K562 (cell line): Measurements from ENCODE around the gene KCNH2. TPM values are rescaled to one million over a fixed set of nuclear protein-coding genes. Genes with fewer than 3 reads are reported as not detected.

Source experiments
- ETV5 ChIP-seq: sonication (generic); formaldehyde crosslinking; IDR thresholded peaks from 2 replicates; pipeline ENCODE4 v1.4.0; 2020; ENCODE audit warnings: low read depth, mild to moderate bottlenecking, missing genetic modification reagents
- HMG20A ChIP-seq: fragments of 450-650 bp; formaldehyde crosslinking; conservative IDR thresholded peaks from 2 replicates; pipeline ENCODE4 v1.4.0; 2020; ENCODE audit warnings: mild to moderate bottlenecking, mixed read lengths
- MCM3 ChIP-seq: fragments of 450-650 bp; IDR thresholded peaks from 2 replicates; pipeline ENCODE4 v1.6.1; 2016
- MCM7 ChIP-seq, 2 experiments: fragments of 450-650 bp; IDR thresholded peaks; 2 replicates each; pipeline ENCODE4 v1.6.1; 2016 to 2018
- PREB ChIP-seq: sonication (generic); formaldehyde crosslinking; IDR thresholded peaks from 2 replicates; pipeline ENCODE4 v1.8.1; 2023; ENCODE audit warnings: mild to moderate bottlenecking, missing genetic modification reagents
- RREB1 ChIP-seq: fragments of 250-450 bp; sonication (Bioruptor Pico); IDR thresholded peaks from 2 replicates; pipeline ENCODE4 v1.4.0; 2020
- THRAP3 ChIP-seq: fragments of 450-650 bp; IDR thresholded peaks from 2 replicates; pipeline ENCODE4 v1.6.1; 2016; ENCODE audit warnings: mild to moderate bottlenecking, inconsistent platforms, borderline replicate concordance
- ZNF121 ChIP-seq: sonication (generic); formaldehyde crosslinking; conservative IDR thresholded peaks from 2 replicates; pipeline ENCODE4 v1.8.0; 2022; ENCODE audit warnings: missing genetic modification reagents
- ZNF184 ChIP-seq: sonication (generic); formaldehyde crosslinking; IDR thresholded peaks from 2 replicates; pipeline ENCODE4 v1.5.0; 2020; ENCODE audit warnings: missing genetic modification reagents
- polyA plus RNA-seq, 8 experiments: library from polyadenylated mRNA; depleted of rRNA in 4 of 8; stranded (reverse) in 5 of 8; unstranded in 3 of 8; fragments of >200 nt; fragmentation: Nextera tagmentation in 2 of 8; fragmentation: Illumina TruSeq in 1 of 8; extraction: Ambion mirVana in 2 of 8; extraction: Trizol in 1 of 8; gene quantifications; 2 replicates each; pipeline versions ENCODE4 v1.2.1 to v1.2.3, GENCODE V29; 2011 to 2014; ENCODE audit warnings: inconsistent platforms in 1 of 8, missing spikeins in 1 of 8
- total RNA-seq, 7 experiments: library from RNA; depleted of rRNA in 6 of 7; stranded (reverse); fragments of >200 nt in 6 of 7; fragmentation: Illumina TruSeq in 2 of 7; extraction: Trizol in 2 of 7; gene quantifications; 2 replicates each; pipeline versions ENCODE4 v1.2.1 to v1.2.3, GENCODE V29; 2011 to 2021; ENCODE audit warnings: low replicate concordance in 1 of 7
- TF ChIP-seq, protein P1 (sequence below), 2 experiments: fragments of 450-650 bp; formaldehyde crosslinking in 1 of 2; IDR thresholded peaks; 2 replicates each; pipeline versions ENCODE4 v1.4.0 to v1.6.1; 2014 to 2020; ENCODE audit warnings: mild to moderate bottlenecking in 2 of 2, borderline replicate concordance in 1 of 2, low read depth in 1 of 2
- TF ChIP-seq, protein P2 (sequence below): IDR thresholded peaks from 2 replicates; pipeline ENCODE4 v1.6.1; 2016; ENCODE audit warnings: missing genetic modification characterization, missing compliant biosample characterization

KCNH2 gene
- total and polyA plus RNA-seq, 9 of the 15 experiments (the other 6 are each of a cell fraction or from before 2014, with no cell fraction given), result 18.1 to 368 (median 218) TPM

- TF ChIP-seq, protein P1, sequence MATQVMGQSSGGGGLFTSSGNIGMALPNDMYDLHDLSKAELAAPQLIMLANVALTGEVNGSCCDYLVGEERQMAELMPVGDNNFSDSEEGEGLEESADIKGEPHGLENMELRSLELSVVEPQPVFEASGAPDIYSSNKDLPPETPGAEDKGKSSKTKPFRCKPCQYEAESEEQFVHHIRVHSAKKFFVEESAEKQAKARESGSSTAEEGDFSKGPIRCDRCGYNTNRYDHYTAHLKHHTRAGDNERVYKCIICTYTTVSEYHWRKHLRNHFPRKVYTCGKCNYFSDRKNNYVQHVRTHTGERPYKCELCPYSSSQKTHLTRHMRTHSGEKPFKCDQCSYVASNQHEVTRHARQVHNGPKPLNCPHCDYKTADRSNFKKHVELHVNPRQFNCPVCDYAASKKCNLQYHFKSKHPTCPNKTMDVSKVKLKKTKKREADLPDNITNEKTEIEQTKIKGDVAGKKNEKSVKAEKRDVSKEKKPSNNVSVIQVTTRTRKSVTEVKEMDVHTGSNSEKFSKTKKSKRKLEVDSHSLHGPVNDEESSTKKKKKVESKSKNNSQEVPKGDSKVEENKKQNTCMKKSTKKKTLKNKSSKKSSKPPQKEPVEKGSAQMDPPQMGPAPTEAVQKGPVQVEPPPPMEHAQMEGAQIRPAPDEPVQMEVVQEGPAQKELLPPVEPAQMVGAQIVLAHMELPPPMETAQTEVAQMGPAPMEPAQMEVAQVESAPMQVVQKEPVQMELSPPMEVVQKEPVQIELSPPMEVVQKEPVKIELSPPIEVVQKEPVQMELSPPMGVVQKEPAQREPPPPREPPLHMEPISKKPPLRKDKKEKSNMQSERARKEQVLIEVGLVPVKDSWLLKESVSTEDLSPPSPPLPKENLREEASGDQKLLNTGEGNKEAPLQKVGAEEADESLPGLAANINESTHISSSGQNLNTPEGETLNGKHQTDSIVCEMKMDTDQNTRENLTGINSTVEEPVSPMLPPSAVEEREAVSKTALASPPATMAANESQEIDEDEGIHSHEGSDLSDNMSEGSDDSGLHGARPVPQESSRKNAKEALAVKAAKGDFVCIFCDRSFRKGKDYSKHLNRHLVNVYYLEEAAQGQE (IDR thresholded peaks at IDR 0.05; ENCODE audit: borderline replicate concordance), result peak; percentile 97
- TF ChIP-seq, protein P1 (CRISPR knock-in tag; IDR thresholded peaks at IDR 0.05; ENCODE audit: low read depth), result peak; percentile 72; the same call in 1 of the 2 replicates
- no peak for TF ChIP-seq HMG20A
- no peak for TF ChIP-seq ZNF184 (CRISPR knock-in tag)
- TF ChIP-seq ZNF121 (CRISPR knock-in tag), result no peak
- TF ChIP-seq, protein P2, sequence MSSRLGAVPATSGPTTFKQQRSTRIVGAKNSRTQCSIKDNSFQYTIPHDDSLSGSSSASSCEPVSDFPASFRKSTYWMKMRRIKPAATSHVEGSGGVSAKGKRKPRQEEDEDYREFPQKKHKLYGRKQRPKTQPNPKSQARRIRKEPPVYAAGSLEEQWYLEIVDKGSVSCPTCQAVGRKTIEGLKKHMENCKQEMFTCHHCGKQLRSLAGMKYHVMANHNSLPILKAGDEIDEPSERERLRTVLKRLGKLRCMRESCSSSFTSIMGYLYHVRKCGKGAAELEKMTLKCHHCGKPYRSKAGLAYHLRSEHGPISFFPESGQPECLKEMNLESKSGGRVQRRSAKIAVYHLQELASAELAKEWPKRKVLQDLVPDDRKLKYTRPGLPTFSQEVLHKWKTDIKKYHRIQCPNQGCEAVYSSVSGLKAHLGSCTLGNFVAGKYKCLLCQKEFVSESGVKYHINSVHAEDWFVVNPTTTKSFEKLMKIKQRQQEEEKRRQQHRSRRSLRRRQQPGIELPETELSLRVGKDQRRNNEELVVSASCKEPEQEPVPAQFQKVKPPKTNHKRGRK (tag), result no peak
- no peak for TF ChIP-seq RREB1
- TF ChIP-seq THRAP3, result 0 out of 2 replicates have a peak, but pooled peaks have one; percentile 58
- no peak; the same call in 1 of the 2 replicates for TF ChIP-seq ETV5 (CRISPR knock-in tag)
- TF ChIP-seq MCM3, result no peak
- TF ChIP-seq PREB, result 0 out of 2 replicates have a peak, but pooled peaks have one; percentile 87
- no peak for TF ChIP-seq MCM7 (IDR thresholded peaks at IDR 0.05)
These were observed 79.6 kb downstream of the KCNH2 start (continued) for GRCh38 chr7:150898475-150899011.
